Measurements from ENCODE around the gene RAB3GAP1.

DNA sequence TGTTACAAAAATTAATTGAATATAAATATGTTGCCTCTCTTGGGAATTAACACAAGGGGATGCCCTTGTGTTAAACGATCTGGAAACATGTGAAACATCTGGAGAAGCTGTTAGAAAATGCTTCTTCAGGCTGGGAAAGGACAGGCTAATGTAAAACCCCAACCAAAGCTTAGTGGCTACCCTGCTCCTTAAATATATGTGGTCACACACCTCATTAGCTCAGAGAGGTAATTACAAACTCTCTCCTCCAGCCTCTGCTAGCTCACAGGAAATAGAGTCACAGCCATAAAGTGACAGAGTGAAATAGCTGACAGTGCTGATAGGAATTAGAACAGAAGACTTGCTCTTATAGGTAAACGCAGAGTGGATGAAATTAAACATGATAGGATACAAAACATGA, 155.9 kb downstream of the RAB3GAP1 start:
- TF ChIP-seq EZH2 (IDR thresholded peaks at IDR 0.05; ENCODE audit: borderline replicate concordance, low read depth, low read length, severe bottlenecking), result no peak
- TF ChIP-seq, protein P1, sequence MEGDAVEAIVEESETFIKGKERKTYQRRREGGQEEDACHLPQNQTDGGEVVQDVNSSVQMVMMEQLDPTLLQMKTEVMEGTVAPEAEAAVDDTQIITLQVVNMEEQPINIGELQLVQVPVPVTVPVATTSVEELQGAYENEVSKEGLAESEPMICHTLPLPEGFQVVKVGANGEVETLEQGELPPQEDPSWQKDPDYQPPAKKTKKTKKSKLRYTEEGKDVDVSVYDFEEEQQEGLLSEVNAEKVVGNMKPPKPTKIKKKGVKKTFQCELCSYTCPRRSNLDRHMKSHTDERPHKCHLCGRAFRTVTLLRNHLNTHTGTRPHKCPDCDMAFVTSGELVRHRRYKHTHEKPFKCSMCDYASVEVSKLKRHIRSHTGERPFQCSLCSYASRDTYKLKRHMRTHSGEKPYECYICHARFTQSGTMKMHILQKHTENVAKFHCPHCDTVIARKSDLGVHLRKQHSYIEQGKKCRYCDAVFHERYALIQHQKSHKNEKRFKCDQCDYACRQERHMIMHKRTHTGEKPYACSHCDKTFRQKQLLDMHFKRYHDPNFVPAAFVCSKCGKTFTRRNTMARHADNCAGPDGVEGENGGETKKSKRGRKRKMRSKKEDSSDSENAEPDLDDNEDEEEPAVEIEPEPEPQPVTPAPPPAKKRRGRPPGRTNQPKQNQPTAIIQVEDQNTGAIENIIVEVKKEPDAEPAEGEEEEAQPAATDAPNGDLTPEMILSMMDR (IDR thresholded peaks at IDR 0.05; ENCODE audit: borderline replicate concordance, extremely low read depth, low read length, poor library complexity, severe bottlenecking), result no peak

Measured in DND-41 (cell line).